A549 (cell line): ENCODE results near the gene REC8. TPM values are rescaled to one million over a fixed set of nuclear protein-coding genes. Genes with fewer than 3 reads are reported as not detected.
A peak's percentile ranks its signal among the peaks of the same experiment; 100 is the strongest.

Experiments used
- ATAC-seq, 2 experiments: fragments of 200-7000 bp in 1 of 2; fragments of >200 bp in 1 of 2; cut with Nextera tagmentation in 1 of 2; cut with Tn5 transposase in 1 of 2; 3 replicates each; pipeline versions ENCODE4 v1.8.0 to v1.9.1; 2018 to 2020; ENCODE audit warnings: mild to moderate bottlenecking in 1 of 2, moderate library complexity in 1 of 2
- CTCF ChIA-PET: fragments of 300-600 bp; sonication (Branson Sonifier 250); formaldehyde crosslinking; extraction: SDS; loops from one replicate; lab custom pipeline; 2021; ENCODE audit warnings: antibody characterized with exemption, inconsistent platforms; lab: Yijun Ruan, JAX
- POLR2A ChIA-PET: fragments of 350-600 bp; formaldehyde crosslinking; extraction: SDS; loops from one replicate; lab custom pipeline; 2021; ENCODE audit warnings: antibody characterized with exemption, inconsistent platforms; lab: Yijun Ruan, JAX
- DNase-seq, 2 experiments: peaks; one replicate each; pipeline versions ENCODE4 v3.0.0 to v3.0.0-alpha.2; 2011 to 2016; ENCODE audit warnings: low read depth in 1 of 2, low spot score in 1 of 2
- FAIRE-seq: peaks from 2 replicates; lab custom pipeline; 2011; peaks lifted over from hg19 to GRCh38; lab: Jason Lieb, UNC
- H3K27ac ChIP-seq, 2 experiments: fragments of >200 bp; sonication (Bioruptor Twin); formaldehyde crosslinking; 3 replicates each; pipeline ENCODE4 v1.5.1; 2016 to 2017
- H3K4me1 ChIP-seq: fragments of >200 bp; sonication (Bioruptor Twin); formaldehyde crosslinking; 3 replicates; pipeline ENCODE4 v1.6.1; 2016
- H3K4me2 ChIP-seq: fragments of >200 bp; sonication (Bioruptor Twin); formaldehyde crosslinking; 3 replicates; pipeline ENCODE4 v1.6.1; 2016
- H3K4me3 ChIP-seq: fragments of >200 bp; sonication (Bioruptor Twin); formaldehyde crosslinking; 3 replicates; pipeline ENCODE4 v1.5.1; 2016
- H3K9me3 ChIP-seq: fragments of >200 bp; sonication (Bioruptor Twin); formaldehyde crosslinking; 3 replicates; pipeline ENCODE4 v1.6.1; 2016
- ATOH8 ChIP-seq: fragments of 250-450 bp; sonication (Bioruptor Pico); IDR thresholded peaks from 2 replicates; pipeline ENCODE4 v1.5.0; 2020; ENCODE audit warnings: low read depth, mild to moderate bottlenecking, moderate library complexity
- BCL3 ChIP-seq: fragments of >200 bp; sonication (Bioruptor Twin); formaldehyde crosslinking; IDR thresholded peaks from 3 replicates; pipeline ENCODE4 v1.6.1; 2016
- BHLHE40 ChIP-seq: IDR thresholded peaks from 2 replicates; pipeline ENCODE4 v1.6.1; 2012; ENCODE audit warnings: low read depth, low read length, inconsistent platforms
- CTCF ChIP-seq: fragments of >200 bp; sonication (Bioruptor Twin); formaldehyde crosslinking; IDR thresholded peaks from 3 replicates; pipeline ENCODE4 v1.5.1; 2016
- GATA3 ChIP-seq: IDR thresholded peaks from 2 replicates; pipeline ENCODE4 v1.6.1; 2012; ENCODE audit warnings: borderline replicate concordance
- HDAC2 ChIP-seq: fragments of 200-600 bp; sonication (generic); IDR thresholded peaks from 2 replicates; pipeline ENCODE4 v1.6.1; 2016
- HES2 ChIP-seq: fragments of >200 bp; sonication (Bioruptor Twin); formaldehyde crosslinking; IDR thresholded peaks from 2 replicates; pipeline ENCODE4 v1.6.1; 2016
- JUNB ChIP-seq: fragments of >200 bp; sonication (Bioruptor Twin); formaldehyde crosslinking; IDR thresholded peaks from 2 replicates; pipeline ENCODE4 v1.6.1; 2016
- KDM1A ChIP-seq: fragments of 200-600 bp; sonication (generic); IDR thresholded peaks from 2 replicates; pipeline ENCODE4 v1.6.1; 2016; ENCODE audit warnings: low read depth, mild to moderate bottlenecking
- MAFK ChIP-seq: fragments of 450-650 bp; IDR thresholded peaks from 2 replicates; pipeline ENCODE4 v1.6.1; 2014; ENCODE audit not compliant: partially characterized antibody
- MAX ChIP-seq: IDR thresholded peaks from 2 replicates; pipeline ENCODE4 v1.6.1; 2012
- MYC ChIP-seq: IDR thresholded peaks from 2 replicates; pipeline ENCODE4 v1.6.1; 2012; ENCODE audit warnings: mild to moderate bottlenecking, inconsistent platforms, low read length, improper control_type of control experiment, borderline replicate concordance
- NPAS2 ChIP-seq: fragments of 250-450 bp; sonication (Bioruptor Pico); IDR thresholded peaks from 2 replicates; pipeline ENCODE4 v1.8.0; 2022; ENCODE audit warnings: mild to moderate bottlenecking, moderate library complexity, borderline replicate concordance
- NR3C1 ChIP-seq: fragments of >200 bp; sonication (Bioruptor Twin); formaldehyde crosslinking; IDR thresholded peaks from 3 replicates; pipeline ENCODE4 v1.6.1; 2017
- PBX3 ChIP-seq: IDR thresholded peaks from 2 replicates; pipeline ENCODE4 v1.6.1; 2012
- PHF8 ChIP-seq: fragments of 200-600 bp; sonication (generic); IDR thresholded peaks from 2 replicates; pipeline ENCODE4 v1.6.1; 2016; ENCODE audit warnings: low read depth, mild to moderate bottlenecking, antibody characterized with exemption, moderate library complexity, borderline replicate concordance
- POLR2A ChIP-seq: IDR thresholded peaks from 2 replicates; pipeline ENCODE4 v1.6.1; 2012; ENCODE audit warnings: mild to moderate bottlenecking, low read length
- RFX5 ChIP-seq: fragments of 450-650 bp; IDR thresholded peaks from 2 replicates; pipeline ENCODE4 v1.7.1; 2014; ENCODE audit warnings: antibody characterized with exemption, mild to moderate bottlenecking, moderate library complexity
- SREBF2 ChIP-seq: fragments of 450-650 bp; IDR thresholded peaks from 2 replicates; pipeline ENCODE4 v1.6.1; 2014; ENCODE audit warnings: mild to moderate bottlenecking, moderate library complexity
- TP53 ChIP-seq: fragments of 250-450 bp; sonication (Bioruptor Pico); IDR thresholded peaks from 2 replicates; pipeline ENCODE4 v1.5.0; 2021; ENCODE audit warnings: mild to moderate bottlenecking, moderate library complexity
- ZFP36 ChIP-seq: fragments of 450-650 bp; IDR thresholded peaks from 2 replicates; pipeline ENCODE4 v1.6.1; 2014; ENCODE audit warnings: borderline replicate concordance; ENCODE audit not compliant: partially characterized antibody
- WGBS: methylation state at CpG from one replicate; pipeline ENCODE4 v1.1.6; 2017; ENCODE audit errors: missing lambda C conversion rate; 5-methylcytosine and 5-hydroxymethylcytosine counted together
- polyA plus RNA-seq, 4 experiments: library from polyadenylated mRNA; depleted of rRNA in 3 of 4; stranded (reverse); fragments of >200 nt; fragmentation: RNase III in 1 of 4; extraction: RNeasy Plus Mini Kit Qiagen cat#74134 plus additional on column Dnase treatment in 1 of 4; gene quantifications; 2 replicates in 3 of 4; 3 replicates in 1 of 4; pipeline ENCODE4 v1.2.3, GENCODE V29; 2011 to 2017

The REC8 gene
- polyA plus RNA-seq, 2 of the 4 experiments (the other 2 are of a cell fraction): 1.9 to 4.2 TPM

GRCh38 chr14:24141097-24141880, 30.6 kb upstream of the REC8 start, which contains the start of gene EMC9 (continued):
- TF ChIP-seq GATA3 (no peak), MAX (peak; percentile 79), POLR2A (peak; percentile 81; the same call in 1 of the 2 replicates), HES2 (no peak), PBX3 (peak; percentile 49; the same call in 1 of the 2 replicates), ZFP36 (no peak), SREBF2 (no peak), MAFK (peak; percentile 69), CTCF (no peak), MYC (peak; percentile 25; the same call in 1 of the 2 replicates), PHF8 (0 out of 2 replicates have a peak, but pooled peaks have one; percentile 61), TP53 (CRISPR knock-in tag) (no peak), BCL3 (peak; percentile 64; the same call in 1 of the 3 replicates), ATOH8 (no peak), RFX5 (peak; percentile 85)
- TF ChIP-seq, all 56 proteins: peak for 11

- Histone ChIP-seq H3K4me3 (no peak overlapping the region), H3K4me2 (no peak overlapping the region), H3K27ac (no peak overlapping the region)
- ATAC-seq (no peak), DNase-seq (no peak)
- CTCF ChIA-PET: interaction anchor here (1.1 to 12.6 kb wide), 3 partner anchors 8 to 19 kb away, joined by 3 to 168 read pairs (median 3); partner anchors contain the start of genes IRF9 and PSME1
- 95% methylated on average over 2 of the region's 2 CpGs for WGBS
- TF ChIP-seq JUNB (no peak), MYC (no peak), KDM1A (no peak), NR3C1 (no peak), HDAC2 (no peak)
- TF ChIP-seq, all 56 proteins: peak for 0
- peaks cover 31% of the 10 kb centered on the region for H3K4me1 ChIP-seq
- no peaks in the 10 kb centered on the region for H3K9me3 ChIP-seq
- FAIRE-seq: no peak
- POLR2A ChIA-PET: no interaction called here
Observed at GRCh38 chr14:24143511-24143910, 28.4 kb upstream of the REC8 start.

GRCh38 chr14:24144451-24144850, 27.4 kb upstream of the REC8 start:
- Histone ChIP-seq H3K4me1 (peaks cover 24% of the 10 kb centered on the region), H3K9me3 (no peaks in the 10 kb centered on the region), H3K4me3 (no peak overlapping the region), H3K4me2 (no peak overlapping the region), H3K27ac (no peak overlapping the region)
- 0 out of 2 replicates have a peak, but pooled peaks have one; percentile 49 for TF ChIP-seq HDAC2
- no peak for TF ChIP-seq MYC
- TF ChIP-seq NPAS2 (CRISPR knock-in tag): no peak
- no peak for TF ChIP-seq BHLHE40
- TF ChIP-seq KDM1A: peak; percentile 67; the same call in 1 of the 2 replicates
- POLR2A ChIA-PET: no interaction called here
- CTCF ChIA-PET: interaction anchor here (0.8 to 12.6 kb wide), 5 partner anchors 9 to 36 kb away, joined by 3 to 168 read pairs (median 3); partner anchors contain the start of genes DCAF11, IRF9, NRL and PSME1
- ATAC-seq: no peak
- no peak for FAIRE-seq
- 14% methylated on average over 1 of the region's 1 CpG for WGBS
- DNase-seq: no peak
